ENCODE results near the gene MOB1A.
A peak's percentile ranks its signal among the peaks of the same experiment; 100 is the strongest.
"Not testable (repeated sequence)": the region's sequence is repeated elsewhere in the genome, so short reads cannot be mapped to it uniquely, and the experiment has no call there.

Gene MOB1A

GRCh38 chr2:74198461-74199274 lies 20.0 kb upstream of the MOB1A start, which contains the start of gene MTHFD2:
TSS of gene MTHFD2 (plus strand) at chr2:74198615. CDS start at chr2:74198642, 27 bp downstream.
- peak in 13 of 14 donors; percentile 36 to 87 (median 73) for DNase-seq

GRCh38 chr2:74198023-74198460 lies 19.4 kb upstream of the MOB1A start:
- peak in 1 of 14 donors; percentile 51 for DNase-seq

GRCh38 chr2:74197049-74197448 lies 18.4 kb upstream of the MOB1A start:
- DNase-seq, result no peak

GRCh38 chr2:74194799-74195198 lies 16.1 kb upstream of the MOB1A start:
- DNase-seq, result no peak

- DNase-seq, result no peak
These were observed 13.1 kb upstream of the MOB1A start for GRCh38 chr2:74191596-74192380.

- DNase-seq, result no peak
These were observed 10.0 kb upstream of the MOB1A start for GRCh38 chr2:74188696-74189095.

- no peak for DNase-seq
These were observed 9.4 kb upstream of the MOB1A start for GRCh38 chr2:74188018-74188601.

- not testable (repeated sequence) for DNase-seq
These were observed 8.0 kb upstream of the MOB1A start for GRCh38 chr2:74186706-74187105.

- DNase-seq, result peak in 6 of 14 donors; percentile 7 to 49 (median 30)
These were observed 7.4 kb upstream of the MOB1A start for GRCh38 chr2:74186038-74186437.

- no peak for DNase-seq
These were observed 5.2 kb upstream of the MOB1A start for GRCh38 chr2:74183878-74184277.

- DNase-seq, result peak in 9 of 14 donors; percentile 11 to 60 (median 14)
These were observed 3.1 kb upstream of the MOB1A start for GRCh38 chr2:74181739-74182138.

GRCh38 chr2:74179063-74179865 lies 585 bp upstream of the MOB1A start:
- peak in 1 of 14 donors; percentile 26 for DNase-seq

- DNase-seq, result no peak
These were observed 983 bp downstream of the MOB1A start for GRCh38 chr2:74177696-74178095.

- DNase-seq, result no peak
These were observed 3.8 kb downstream of the MOB1A start for GRCh38 chr2:74174909-74175308.

GRCh38 chr2:74168739-74169138 lies 9.9 kb downstream of the MOB1A start:
- no peak for DNase-seq

GRCh38 chr2:74164761-74165160 lies 13.9 kb downstream of the MOB1A start:
- no peak for DNase-seq

GRCh38 chr2:74162951-74163350 lies 15.7 kb downstream of the MOB1A start:
- no peak for DNase-seq

GRCh38 chr2:74155830-74156229 lies 22.8 kb downstream of the MOB1A start:
- DNase-seq, result no peak

- no peak for DNase-seq
These were observed 25.7 kb downstream of the MOB1A start for GRCh38 chr2:74152954-74153353.

GRCh38 chr2:74149570-74150319 lies 28.9 kb downstream of the MOB1A start:
- DNase-seq, result no peak

GRCh38 chr2:74149247-74149525 lies 29.5 kb downstream of the MOB1A start:
- no peak for DNase-seq
